RPMI7951 (cell line): ENCODE measurements around the gene ADGRV1. TPM values are rescaled to one million over a fixed set of nuclear protein-coding genes. Genes with fewer than 3 reads are reported as not detected.

Source experiments
- DNase-seq: peaks from one replicate; pipeline ENCODE4 v3.0.0-alpha.2; 2012; ENCODE audit warnings: low read depth
- total RNA-seq: library from RNA; depleted of rRNA; stranded (reverse); fragments of >200 nt; shearing (Covaris generic); gene quantifications from 2 replicates; pipeline ENCODE4 v1.2.3, GENCODE V29; 2014

ADGRV1 gene
- total RNA-seq, 1 experiment from 2014 or later = 0.84 TPM

- DNase-seq = peak; percentile 36
Observed at GRCh38 chr5:91160714-91161285, 602.2 kb downstream of the ADGRV1 start.

- DNase-seq = peak; percentile 92
Observed at GRCh38 chr5:91162534-91163381, 604.2 kb downstream of the ADGRV1 start.

- peak; percentile 15 for DNase-seq
Observed at GRCh38 chr5:91164424-91164823, 605.8 kb downstream of the ADGRV1 start.

GRCh38 chr5:91166059-91166807, 607.6 kb downstream of the ADGRV1 start:
- no peak for DNase-seq

GRCh38 chr5:91168859-91169258, 610.3 kb downstream of the ADGRV1 start:
- DNase-seq = no peak

GRCh38 chr5:91170266-91170665, 611.7 kb downstream of the ADGRV1 start:
- DNase-seq = peak; percentile 26

GRCh38 chr5:91171322-91171721, 612.7 kb downstream of the ADGRV1 start:
- no peak for DNase-seq

GRCh38 chr5:91174396-91174795, 615.8 kb downstream of the ADGRV1 start:
- no peak for DNase-seq

GRCh38 chr5:91175708-91176107, 617.1 kb downstream of the ADGRV1 start:
- DNase-seq = no peak

- no peak for DNase-seq
Observed at GRCh38 chr5:91176288-91177016, 617.9 kb downstream of the ADGRV1 start.

GRCh38 chr5:91177085-91177484, 618.5 kb downstream of the ADGRV1 start:
- no peak for DNase-seq

- DNase-seq = no peak
Observed at GRCh38 chr5:91177639-91178038, 619.0 kb downstream of the ADGRV1 start.

- DNase-seq = no peak
Observed at GRCh38 chr5:91178461-91178860, 619.9 kb downstream of the ADGRV1 start.

GRCh38 chr5:91179018-91179417, 620.4 kb downstream of the ADGRV1 start:
- no peak for DNase-seq

- no peak for DNase-seq
Observed at GRCh38 chr5:91180506-91180905, 621.9 kb downstream of the ADGRV1 start.

- DNase-seq = no peak
Observed at GRCh38 chr5:91182763-91183162, 624.2 kb downstream of the ADGRV1 start.

GRCh38 chr5:91183743-91184142, 625.1 kb downstream of the ADGRV1 start:
- no peak for DNase-seq

- DNase-seq = no peak
Observed at GRCh38 chr5:91186101-91186500, 627.5 kb downstream of the ADGRV1 start.

GRCh38 chr5:91187032-91187431, 628.4 kb downstream of the ADGRV1 start:
- no peak for DNase-seq

GRCh38 chr5:91188755-91189154, 630.2 kb downstream of the ADGRV1 start:
- no peak for DNase-seq

GRCh38 chr5:91189480-91190313, 631.1 kb downstream of the ADGRV1 start:
- peak; percentile 84 for DNase-seq
